ENCODE results near the gene ECI1. TPM values are rescaled to one million over a fixed set of nuclear protein-coding genes. Genes with fewer than 3 reads are reported as not detected.

ECI1 gene
- 2.8 and 7.7 TPM in 2 replicates for polyA plus RNA-seq

DNA sequence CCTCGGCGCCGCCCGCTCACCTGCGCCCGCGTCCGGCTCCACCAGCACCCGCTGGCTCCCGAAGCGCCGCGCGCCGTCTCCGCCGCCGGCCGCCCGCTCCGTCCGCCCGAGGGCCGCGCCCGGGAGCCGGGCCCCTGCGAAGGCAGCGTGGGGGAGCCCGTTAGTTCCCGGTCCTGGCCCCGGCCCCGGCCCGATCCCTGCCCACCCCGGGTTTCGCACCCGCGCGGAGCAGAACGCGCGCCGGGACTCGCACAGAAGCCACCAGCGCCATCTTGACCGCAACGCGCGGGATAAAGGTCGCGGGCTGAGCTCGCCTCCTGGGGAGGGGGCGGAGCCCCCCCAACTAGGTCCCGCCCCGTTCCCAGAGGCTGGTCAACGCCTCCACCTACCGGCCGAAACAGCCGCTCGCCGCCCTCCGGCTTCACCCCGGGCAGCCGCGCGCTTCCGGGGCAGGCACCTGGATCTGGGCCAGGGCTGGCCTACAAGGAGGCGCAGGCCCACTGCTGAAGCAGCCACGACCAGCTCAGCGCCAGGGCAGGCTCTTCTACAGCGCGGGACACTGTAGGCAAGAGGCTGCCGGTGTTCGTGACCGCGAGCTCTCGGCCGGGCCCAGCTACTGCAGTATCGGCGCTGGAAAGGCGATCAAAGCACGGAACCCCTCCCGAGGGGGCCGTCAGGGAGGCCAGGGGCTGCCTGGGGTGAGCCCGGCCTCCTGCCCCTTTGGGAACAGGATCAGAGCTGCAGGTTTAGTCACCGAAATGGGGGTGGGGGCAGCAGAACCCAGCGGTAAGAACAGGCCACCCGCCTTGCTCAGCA lies at the start of gene ECI1:
Gene ECI1 (minus strand): TSS at position 292 of the 816 bp plus-strand sequence. CDS start 21 bp downstream, at position 271.

DNA sequence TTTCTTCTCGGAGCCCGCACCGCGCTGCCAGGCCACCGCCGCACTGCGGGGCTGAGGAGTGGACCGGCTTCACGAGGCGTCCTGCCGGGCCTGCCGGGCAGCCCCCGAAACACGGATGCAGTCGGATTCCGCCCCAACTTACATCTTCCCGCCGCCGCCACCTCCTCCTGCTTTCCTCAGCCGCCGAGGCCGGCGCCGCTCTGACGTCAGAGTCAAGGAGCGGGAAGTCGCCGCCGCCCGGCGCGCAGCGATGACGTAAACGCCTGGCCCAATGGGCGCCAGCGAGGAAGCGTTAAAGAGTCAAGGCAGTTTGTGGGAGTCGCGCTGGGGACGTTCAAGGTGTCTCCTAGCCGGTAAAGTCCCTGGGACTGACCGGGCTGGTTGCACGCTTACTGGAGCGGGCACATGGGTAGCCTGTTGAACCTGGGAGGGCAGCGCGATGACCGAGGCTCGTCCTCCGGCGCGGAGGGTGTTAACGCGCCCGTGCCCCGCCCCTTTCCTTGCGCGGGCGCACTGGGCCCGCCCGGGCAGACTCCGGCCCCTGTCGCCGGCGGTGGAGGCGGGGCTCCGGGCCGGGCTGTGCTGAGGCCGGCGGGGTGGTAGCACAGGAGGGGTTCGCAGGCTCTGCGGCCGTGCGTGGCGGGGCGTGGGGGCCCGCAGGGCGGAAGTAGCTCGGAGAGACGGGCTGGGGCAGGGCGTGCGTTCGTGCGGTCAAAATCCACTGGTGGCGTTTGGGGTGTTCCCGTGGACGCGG lies 16.7 kb upstream of the ECI1 start, which contains the start of gene RNPS1:
Gene RNPS1 (minus strand): TSS at position 214 of the 754 bp plus-strand sequence. CDS start 3,483 bp downstream, outside the sequence.

DNA sequence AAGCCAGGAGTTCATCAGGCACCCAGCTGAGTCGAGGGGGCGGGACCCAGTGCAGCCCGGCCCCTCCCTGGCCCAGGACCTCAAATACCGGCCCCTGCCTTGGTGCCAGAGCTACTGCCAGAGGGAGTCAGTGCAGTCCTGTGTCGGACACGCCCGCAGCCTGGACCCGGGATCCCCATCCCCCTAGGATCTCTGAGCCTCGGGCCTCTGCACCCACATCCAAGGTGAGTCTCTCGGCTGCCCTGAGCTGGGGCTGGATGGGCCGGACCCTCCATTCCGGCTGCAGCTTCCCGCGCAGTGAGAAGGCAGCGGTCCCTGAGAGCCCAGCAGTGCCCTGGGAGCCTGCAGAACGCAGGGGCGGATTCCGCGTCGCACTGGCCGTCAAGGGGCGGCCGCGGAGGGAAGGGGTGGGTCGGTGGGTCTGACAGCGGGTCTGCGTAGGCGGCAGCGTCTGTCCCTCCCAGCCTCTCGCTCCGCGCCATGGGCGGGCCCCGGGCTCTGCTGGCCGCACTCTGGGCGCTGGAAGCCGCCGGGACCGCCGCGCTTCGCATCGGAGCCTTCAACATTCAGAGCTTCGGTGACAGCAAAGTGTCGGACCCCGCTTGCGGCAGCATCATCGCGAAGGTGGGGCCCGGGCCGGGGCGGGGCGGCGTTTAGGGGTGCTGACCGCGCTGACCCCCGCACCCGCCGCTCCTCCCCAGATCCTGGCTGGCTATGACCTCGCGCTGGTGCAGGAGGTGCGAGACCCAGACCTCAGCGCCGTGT lies 14.9 kb downstream of the ECI1 start, which contains the start of gene DNASE1L2:
Gene DNASE1L2 (plus strand): TSS at position 108 of the 765 bp plus-strand sequence. CDS start 373 bp downstream, at position 481.

GRCh38 chr16:2223221-2223941 lies 28.0 kb downstream of the ECI1 start, which contains the start of gene E4F1:
Gene E4F1 (plus strand): TSS chr16:2223591. CDS start chr16:2223614, 23 bp downstream.

GRCh38 chr16:2214719-2214968 lies 36.7 kb downstream of the ECI1 start, which contains the start of gene PGP:
Gene PGP (minus strand): TSS chr16:2214840. CDS start chr16:2214777, 63 bp downstream.

DNA sequence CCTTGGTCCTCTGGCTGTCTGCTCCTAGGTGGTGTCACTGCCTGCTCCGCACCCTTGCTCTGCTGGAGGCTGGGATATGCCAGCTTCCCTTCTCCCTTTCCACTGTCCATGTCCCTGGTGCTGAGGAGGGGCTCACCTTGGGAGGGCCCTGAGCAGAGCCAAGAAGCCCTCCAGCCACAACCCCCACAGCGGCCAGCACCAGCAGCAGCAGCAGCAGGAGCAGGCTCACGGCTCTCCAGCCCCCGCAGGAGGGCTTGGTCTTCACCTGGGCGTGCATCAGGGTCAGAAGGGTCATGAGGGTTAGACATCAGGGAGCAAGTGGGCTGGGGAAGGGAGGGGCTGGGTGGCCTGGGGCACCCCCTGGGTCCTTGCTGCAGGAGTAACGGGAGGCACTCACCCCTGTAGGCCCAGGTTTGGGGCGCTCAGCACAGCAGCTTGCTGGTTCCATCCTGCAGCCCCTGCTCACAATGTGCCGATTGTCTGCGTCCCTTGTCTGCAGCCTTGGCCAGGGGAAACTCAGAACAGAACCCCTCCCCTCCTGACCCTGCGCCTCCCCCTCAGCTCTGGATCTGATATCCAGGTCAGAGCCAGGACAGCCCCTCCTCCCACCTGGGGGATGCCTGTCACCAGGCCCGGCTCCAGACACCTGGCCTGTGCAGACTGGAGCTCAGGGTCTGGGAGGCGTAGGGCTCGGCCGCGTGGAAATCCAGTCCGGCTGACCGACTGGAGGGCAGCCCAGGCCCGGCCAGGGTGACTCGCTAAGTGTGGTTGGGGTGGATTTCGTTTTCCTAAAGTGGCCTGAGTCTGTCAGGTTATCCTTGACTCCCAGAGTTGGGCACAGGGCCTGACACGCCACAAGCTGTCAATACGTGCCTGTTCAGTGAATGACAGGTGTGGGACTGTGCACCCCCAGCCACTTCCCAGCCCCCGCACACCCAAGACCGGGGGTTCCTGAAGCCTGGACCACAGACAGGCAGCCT lies 40.7 kb downstream of the ECI1 start, which contains the start of gene BRICD5:
Gene BRICD5 (minus strand): TSS at position 478 of the 980 bp plus-strand sequence. CDS start 30 bp downstream, at position 448.

DNA sequence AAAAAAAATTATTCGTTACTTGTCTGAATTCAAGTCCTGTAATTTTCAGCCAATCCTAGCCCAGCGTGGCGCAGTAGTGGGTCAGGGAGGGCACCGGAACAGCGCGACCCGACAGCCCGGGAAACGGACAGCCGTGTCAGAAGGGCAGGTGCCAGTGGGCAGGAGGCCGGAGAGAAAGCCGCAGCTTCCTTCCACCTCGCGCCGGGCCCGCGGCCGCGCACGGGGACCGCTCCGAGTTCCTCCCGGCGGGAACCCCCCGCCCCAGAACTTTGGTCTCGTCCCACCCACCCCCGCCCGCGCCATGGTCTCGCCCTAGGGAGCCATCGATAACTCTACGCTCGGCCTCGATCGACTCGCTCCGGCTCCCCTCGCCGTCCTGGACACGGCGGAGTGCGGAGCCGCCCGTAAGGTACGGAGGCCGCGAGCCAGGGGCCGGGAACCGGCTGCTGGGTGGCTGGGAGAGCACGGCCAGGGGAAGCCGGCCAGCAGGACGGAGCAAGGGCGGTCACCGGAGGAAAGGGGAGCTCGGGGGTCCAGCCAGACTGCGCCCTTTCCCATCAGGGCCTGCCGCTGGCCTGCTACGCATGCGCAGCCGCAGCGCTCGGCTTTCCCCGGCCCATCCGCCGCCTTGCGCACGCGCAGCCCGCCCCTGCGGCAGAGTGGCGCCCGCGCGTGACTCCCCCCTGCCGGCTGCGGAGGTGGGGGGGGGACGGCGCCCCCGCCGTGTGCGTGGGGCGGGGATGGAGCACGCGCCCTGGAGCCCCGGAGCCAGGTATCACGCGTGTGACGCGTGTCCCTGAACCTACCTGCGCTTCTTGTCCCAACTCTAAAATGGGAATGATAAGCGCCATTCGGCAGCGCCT lies 46.1 kb downstream of the ECI1 start, which contains the start of gene MLST8:
Gene MLST8 (plus strand): TSS at position 351 of the 863 bp plus-strand sequence. CDS start 632 bp downstream, outside the sequence.

GRCh38 chr16:2196162-2196980 lies 55.0 kb downstream of the ECI1 start, which contains the start of gene CASKIN1:
Gene CASKIN1 (minus strand): TSS chr16:2196605. CDS start chr16:2196432, 173 bp downstream.

Other genes starting within 250 kb of the ECI1 start
- 0.11 and 0.16 TPM in 2 replicates for gene ZNF598, start 241.8 kb downstream of the ECI1 start, polyA plus RNA-seq
- not detected in 2 replicates for gene NPW, start 231.8 kb downstream of the ECI1 start, polyA plus RNA-seq
- gene NHERF2, start 224.7 kb downstream of the ECI1 start, polyA plus RNA-seq = 1.0 and 1.3 TPM in 2 replicates
- gene NTHL1, start 203.8 kb downstream of the ECI1 start, polyA plus RNA-seq = 8.1 and 19.5 TPM in 2 replicates
- gene TSC2, start 203.6 kb downstream of the ECI1 start, polyA plus RNA-seq = 31.7 and 32.6 TPM in 2 replicates
- gene PKD1, start 115.7 kb downstream of the ECI1 start, polyA plus RNA-seq = 0.20 and 3.1 TPM in 2 replicates
- 15.1 TPM in 1 of 2 replicates, not detected in the other for gene RAB26, start 103.0 kb downstream of the ECI1 start, polyA plus RNA-seq
- 0.74 and 1.9 TPM in 2 replicates for gene TRAF7, start 95.8 kb downstream of the ECI1 start, polyA plus RNA-seq
- 0.04 TPM in 1 of 2 replicates, not detected in the other for gene CASKIN1, start 55.0 kb downstream of the ECI1 start, polyA plus RNA-seq
- 1.9 and 3.1 TPM in 2 replicates for gene MLST8, start 46.1 kb downstream of the ECI1 start, polyA plus RNA-seq
- gene BRICD5, start 40.7 kb downstream of the ECI1 start, polyA plus RNA-seq = 0.97 TPM in 1 of 2 replicates, not detected in the other
- 4.0 and 14.8 TPM in 2 replicates for gene PGP, start 36.7 kb downstream of the ECI1 start, polyA plus RNA-seq
- gene E4F1, start 28.0 kb downstream of the ECI1 start, polyA plus RNA-seq = 0.77 and 3.6 TPM in 2 replicates
- not detected in 2 replicates for gene DNASE1L2, start 15.1 kb downstream of the ECI1 start, polyA plus RNA-seq
- 41.4 and 45.7 TPM in 2 replicates for gene RNPS1, start 16.5 kb upstream of the ECI1 start, polyA plus RNA-seq
- gene ABCA3, start 89.1 kb upstream of the ECI1 start, polyA plus RNA-seq = 6.3 and 9.1 TPM in 2 replicates
- 1.3 and 1.5 TPM in 2 replicates for gene CCNF, start 177.9 kb upstream of the ECI1 start, polyA plus RNA-seq
- 0.21 and 0.22 TPM in 2 replicates for gene TEDC2, start 208.5 kb upstream of the ECI1 start, polyA plus RNA-seq
- not detected in 2 replicates for gene NTN3, start 219.7 kb upstream of the ECI1 start, polyA plus RNA-seq
- 6.8 and 10.3 TPM in 2 replicates for gene TBC1D24, start 223.5 kb upstream of the ECI1 start, polyA plus RNA-seq

Data from Purkinje cell (primary cell).